ENCODE results near the gene MAN1A1. TPM values are rescaled to one million over a fixed set of nuclear protein-coding genes. Genes with fewer than 3 reads are reported as not detected.
A peak's percentile ranks its signal among the peaks of the same experiment; 100 is the strongest.

Gene MAN1A1
- polyA plus RNA-seq, 3 donors: 11.0 to 20.4 (median 16.1) TPM

GRCh38 chr6:119237177-119237715 is 112.3 kb downstream of the MAN1A1 start:
- Histone ChIP-seq H4K20me1 (ENCODE audit: insufficient read depth, low read length) (no peaks in the 10 kb centered on the region), H3K79me2 (ENCODE audit: insufficient read depth, low read length) (no peaks in the 10 kb centered on the region), H3K4me2 (replicated peaks; ENCODE audit: extremely low read depth, low read length, poor library complexity, severe bottlenecking) (no peak overlapping the region), H3K9ac (ENCODE audit: insufficient read depth, low read length, poor library complexity, severe bottlenecking) (no peak overlapping the region), H3K27me3 (ENCODE audit: control insufficient read depth in 2 of 2, insufficient read depth in 2 of 2, low read length in 2 of 2) (no peaks in the 10 kb centered on the region), H3K36me3 (replicated peaks in 1 of 2; ENCODE audit: control insufficient read depth in 1 of 2, insufficient read depth in 2 of 2, low read length in 2 of 2) (peaks cover 0 to 4% of the 10 kb centered on the region in 2 donors), H2AFZ (ENCODE audit: insufficient read depth, low read depth, low read length, poor library complexity, severe bottlenecking) (no peak overlapping the region), H3K4me1 (ENCODE audit: control insufficient read depth in 1 of 2, insufficient read depth in 2 of 2, low read length in 2 of 2) (no peaks in the 10 kb centered on the region), H3K27ac (ENCODE audit: low read depth in 1 of 2, low read length in 2 of 2) (no peak overlapping the region), H3K4me3 (replicated peaks in 1 of 3; ENCODE audit: low read depth in 2 of 3, low read length in 3 of 3) (no peak overlapping the region), H3K9me3 (replicated peaks in 1 of 2; ENCODE audit: control insufficient read depth in 1 of 2, insufficient read depth in 1 of 2, low read length in 2 of 2) (peaks cover 0 to 4% of the 10 kb centered on the region in 2 donors)
- WGBS (ENCODE audit: insufficient coverage): 78% methylated on average over 4 of the region's 7 CpGs
- no peak for DNase-seq
- Mint-ChIP-seq H3K9me3 (peaks cover 0 to 6% (median 3%) of the 10 kb centered on the region in 7 donors), H3K4me1 (peaks cover 2% of the 10 kb centered on the region), H3K27ac (peak overlapping the region in 1 of 7 donors; percentile 59), H3K36me3 (peaks cover 13 to 22% of the 10 kb centered on the region in 2 donors), H3K4me3 (no peak overlapping the region), H3K27me3 (ENCODE audit: low read depth in 3 of 3) (no peaks in the 10 kb centered on the region)
- intact Hi-C loops (cut with micrococcal nuclease): no loop called here
- no peak for TF ChIP-seq CTCF (IDR thresholded peaks at IDR 0.05)

- 100% methylated on average over 1 of the region's 4 CpGs for WGBS (ENCODE audit: insufficient coverage)
- peaks cover 15 to 26% of the 10 kb centered on the region in 2 donors for H3K36me3 Mint-ChIP-seq
- H3K4me2 ChIP-seq (replicated peaks; ENCODE audit: extremely low read depth, low read length, poor library complexity, severe bottlenecking): no peak overlapping the region
- no peak overlapping the region for H3K9ac ChIP-seq (ENCODE audit: insufficient read depth, low read length, poor library complexity, severe bottlenecking)
- H3K27ac ChIP-seq (ENCODE audit: low read depth in 1 of 2, low read length in 2 of 2): no peak overlapping the region
- intact Hi-C loops (cut with micrococcal nuclease): no loop called here
- DNase-seq: no peak
- H3K27me3 Mint-ChIP-seq (ENCODE audit: low read depth in 3 of 3): no peaks in the 10 kb centered on the region
- TF ChIP-seq CTCF (IDR thresholded peaks at IDR 0.05): no peak
- no peaks in the 10 kb centered on the region for H3K4me1 ChIP-seq (ENCODE audit: control insufficient read depth in 1 of 2, insufficient read depth in 2 of 2, low read length in 2 of 2)
- peaks cover 0 to 4% of the 10 kb centered on the region in 2 donors for H3K36me3 ChIP-seq (replicated peaks in 1 of 2; ENCODE audit: control insufficient read depth in 1 of 2, insufficient read depth in 2 of 2, low read length in 2 of 2)
- H3K4me1 Mint-ChIP-seq: peaks cover 2% of the 10 kb centered on the region
- peaks cover 0 to 6% (median 3%) of the 10 kb centered on the region in 7 donors for H3K9me3 Mint-ChIP-seq
- H3K4me3 ChIP-seq (replicated peaks in 1 of 3; ENCODE audit: low read depth in 2 of 3, low read length in 3 of 3): no peak overlapping the region
- H3K27ac Mint-ChIP-seq: peak overlapping the region in 1 of 7 donors; percentile 30
- H3K4me3 Mint-ChIP-seq: no peak overlapping the region
- H3K27me3 ChIP-seq (ENCODE audit: control insufficient read depth in 2 of 2, insufficient read depth in 2 of 2, low read length in 2 of 2): no peaks in the 10 kb centered on the region
- H3K9me3 ChIP-seq (replicated peaks in 1 of 2; ENCODE audit: control insufficient read depth in 1 of 2, insufficient read depth in 1 of 2, low read length in 2 of 2): peaks cover 0 to 4% of the 10 kb centered on the region in 2 donors
- H4K20me1 ChIP-seq (ENCODE audit: insufficient read depth, low read length): no peaks in the 10 kb centered on the region
- no peak overlapping the region for H2AFZ ChIP-seq (ENCODE audit: insufficient read depth, low read depth, low read length, poor library complexity, severe bottlenecking)
- H3K79me2 ChIP-seq (ENCODE audit: insufficient read depth, low read length): no peaks in the 10 kb centered on the region
Measured at GRCh38 chr6:119234941-119235340, 114.6 kb downstream of the MAN1A1 start.

All from CD14-positive monocyte (primary cell).